Neural cell (in vitro differentiated cells): ENCODE measurements around the gene TXNL4A. TPM values are rescaled to one million over a fixed set of nuclear protein-coding genes. Genes with fewer than 3 reads are reported as not detected.

Experiments
- H2AFZ ChIP-seq: fragments of 200-600, 300-800 bp; sonication (generic), shearing (Covaris generic); 2 replicates; pipeline ENCODE4 v1.6.0; 2014; ENCODE audit warnings: low read depth, mild to moderate bottlenecking, antibody characterized with exemption, low read length, moderate library complexity
- H3F3A ChIP-seq: fragments of 200-600 bp; shearing (Covaris generic); 2 replicates; pipeline ENCODE4 v1.6.1; 2016; ENCODE audit warnings: mild to moderate bottlenecking, moderate library complexity, mixed read lengths, antibody characterized with exemption, low read length; ENCODE audit not compliant: insufficient read depth, poor library complexity, severe bottlenecking
- H3K27ac ChIP-seq: fragments of 200-600, 300-800 bp; sonication (generic), shearing (Covaris generic); 2 replicates; pipeline ENCODE4 v1.5.1; 2014; ENCODE audit warnings: mild to moderate bottlenecking, low read length, moderate library complexity
- H3K27me3 ChIP-seq: fragments of 300-800, 200-600 bp; sonication (generic), shearing (Covaris generic); 2 replicates; pipeline ENCODE4 v1.6.0; 2014; ENCODE audit warnings: mild to moderate bottlenecking, low read depth, low read length, moderate library complexity; ENCODE audit not compliant: insufficient read depth
- H3K36me3 ChIP-seq: fragments of 300-800, 200-600 bp; sonication (generic), shearing (Covaris generic); 2 replicates; pipeline ENCODE4 v1.5.1; 2014; ENCODE audit warnings: mild to moderate bottlenecking, antibody characterized with exemption, low read length, moderate library complexity; ENCODE audit not compliant: insufficient read depth
- H3K4me2 ChIP-seq: fragments of 300-800, 200-600 bp; sonication (generic), shearing (Covaris generic); 2 replicates; pipeline ENCODE4 v1.6.0; 2014; ENCODE audit warnings: mild to moderate bottlenecking, low read length
- H3K4me3 ChIP-seq: fragments of 300-800, 200-600 bp; sonication (generic), shearing (Covaris generic); 2 replicates; pipeline ENCODE4 v1.5.1; 2014; ENCODE audit warnings: mild to moderate bottlenecking, low read length, moderate library complexity
- H3K79me2 ChIP-seq: fragments of 200-600 bp; shearing (Covaris generic); replicated peaks from 2 replicates; pipeline ENCODE4 v1.6.0; 2014; ENCODE audit warnings: mild to moderate bottlenecking, low read length, moderate library complexity; ENCODE audit not compliant: insufficient read depth
- H3K9ac ChIP-seq: fragments of 300-800, 200-600 bp; sonication (generic), shearing (Covaris generic); 2 replicates; pipeline ENCODE4 v1.6.1; 2016; ENCODE audit warnings: mild to moderate bottlenecking, low read length, mixed read lengths
- H3K9me2 ChIP-seq: fragments of 200-600 bp; shearing (Covaris generic); 2 replicates; pipeline ENCODE4 v1.6.1; 2016; ENCODE audit warnings: mild to moderate bottlenecking, low read length, mixed read lengths; ENCODE audit not compliant: insufficient read depth
- H3K9me3 ChIP-seq: fragments of 200-600, 300-800 bp; sonication (generic), shearing (Covaris generic); 2 replicates; pipeline ENCODE4 v1.6.1; 2016; ENCODE audit warnings: mild to moderate bottlenecking, mixed run types, low read length, moderate library complexity, mixed read lengths
- H4K20me1 ChIP-seq: fragments of 200-600 bp; shearing (Covaris generic); 2 replicates; pipeline ENCODE4 v1.6.1; 2016; ENCODE audit warnings: mild to moderate bottlenecking, mixed run types; ENCODE audit not compliant: insufficient read depth
- EP300 ChIP-seq: fragments of 450-650 bp; conservative IDR thresholded peaks from 2 replicates; pipeline ENCODE4 v1.6.1; 2014; ENCODE audit warnings: antibody characterized with exemption, mild to moderate bottlenecking, moderate library complexity; ENCODE audit not compliant: poor library complexity, severe bottlenecking
- EZH2 ChIP-seq: fragments of 200-600, 300-800 bp; shearing (Covaris generic), sonication (generic); IDR thresholded peaks from 2 replicates; pipeline ENCODE4 v1.6.1; 2014; ENCODE audit warnings: antibody characterized with exemption, low read length, borderline replicate concordance, mild to moderate bottlenecking; ENCODE audit not compliant: insufficient read depth, poor library complexity, severe bottlenecking
- MXI1 ChIP-seq: fragments of 450-650 bp; conservative IDR thresholded peaks from 2 replicates; pipeline ENCODE4 v1.6.1; 2014; ENCODE audit warnings: antibody characterized with exemption, mild to moderate bottlenecking; ENCODE audit not compliant: poor library complexity, severe bottlenecking
- POLR2AphosphoS5 ChIP-seq: IDR thresholded peaks from 2 replicates; pipeline ENCODE4 v1.6.1; 2012
- RAD21 ChIP-seq: fragments of 450-650 bp; conservative IDR thresholded peaks from 2 replicates; pipeline ENCODE4 v1.6.1; 2014; ENCODE audit warnings: antibody characterized with exemption, mild to moderate bottlenecking, moderate library complexity
- SMC3 ChIP-seq: fragments of 450-650 bp; conservative IDR thresholded peaks from 2 replicates; pipeline ENCODE4 v1.6.1; 2014; ENCODE audit warnings: antibody characterized with exemption, mild to moderate bottlenecking, moderate library complexity; ENCODE audit not compliant: poor library complexity
- TAF1 ChIP-seq: IDR thresholded peaks from 2 replicates; pipeline ENCODE4 v1.6.1; 2012; ENCODE audit warnings: low read depth
- polyA plus RNA-seq: library from polyadenylated mRNA; depleted of rRNA; stranded (reverse); fragments of >200 nt; gene quantifications from 2 replicates; pipeline ENCODE4 v1.2.3, GENCODE V29; 2014
- TF ChIP-seq, protein P1 (sequence below): fragments of 450-650 bp; IDR thresholded peaks from 2 replicates; pipeline ENCODE4 v1.5.1; 2014; ENCODE audit warnings: antibody characterized with exemption, mild to moderate bottlenecking, moderate library complexity; ENCODE audit not compliant: poor library complexity, severe bottlenecking
- TF ChIP-seq, protein P2 (sequence below): IDR thresholded peaks from 2 replicates; pipeline ENCODE4 v1.6.1; 2012; ENCODE audit warnings: borderline replicate concordance

Gene TXNL4A
- polyA plus RNA-seq, 1 donor from 2014 or later: 163 TPM

- H3K79me2 ChIP-seq: peaks cover 21% of the 10 kb centered on the region
- H3K4me2 ChIP-seq: no peak overlapping the region
- H3K9ac ChIP-seq: no peak overlapping the region
- H2AFZ ChIP-seq: no peak overlapping the region
- H4K20me1 ChIP-seq: no peaks in the 10 kb centered on the region
- H3K27me3 ChIP-seq: no peaks in the 10 kb centered on the region
- H3K36me3 ChIP-seq: peaks cover 6% of the 10 kb centered on the region
- no peak overlapping the region for H3K27ac ChIP-seq
- no peaks in the 10 kb centered on the region for H3F3A ChIP-seq
- TF ChIP-seq TAF1 (no peak), MXI1 (no peak), EZH2 (no peak), EP300 (no peak), POLR2AphosphoS5 (no peak), RAD21 (no peak), SMC3 (no peak)
- TF ChIP-seq, protein P1, sequence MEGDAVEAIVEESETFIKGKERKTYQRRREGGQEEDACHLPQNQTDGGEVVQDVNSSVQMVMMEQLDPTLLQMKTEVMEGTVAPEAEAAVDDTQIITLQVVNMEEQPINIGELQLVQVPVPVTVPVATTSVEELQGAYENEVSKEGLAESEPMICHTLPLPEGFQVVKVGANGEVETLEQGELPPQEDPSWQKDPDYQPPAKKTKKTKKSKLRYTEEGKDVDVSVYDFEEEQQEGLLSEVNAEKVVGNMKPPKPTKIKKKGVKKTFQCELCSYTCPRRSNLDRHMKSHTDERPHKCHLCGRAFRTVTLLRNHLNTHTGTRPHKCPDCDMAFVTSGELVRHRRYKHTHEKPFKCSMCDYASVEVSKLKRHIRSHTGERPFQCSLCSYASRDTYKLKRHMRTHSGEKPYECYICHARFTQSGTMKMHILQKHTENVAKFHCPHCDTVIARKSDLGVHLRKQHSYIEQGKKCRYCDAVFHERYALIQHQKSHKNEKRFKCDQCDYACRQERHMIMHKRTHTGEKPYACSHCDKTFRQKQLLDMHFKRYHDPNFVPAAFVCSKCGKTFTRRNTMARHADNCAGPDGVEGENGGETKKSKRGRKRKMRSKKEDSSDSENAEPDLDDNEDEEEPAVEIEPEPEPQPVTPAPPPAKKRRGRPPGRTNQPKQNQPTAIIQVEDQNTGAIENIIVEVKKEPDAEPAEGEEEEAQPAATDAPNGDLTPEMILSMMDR: no peak
- TF ChIP-seq, protein P2, sequence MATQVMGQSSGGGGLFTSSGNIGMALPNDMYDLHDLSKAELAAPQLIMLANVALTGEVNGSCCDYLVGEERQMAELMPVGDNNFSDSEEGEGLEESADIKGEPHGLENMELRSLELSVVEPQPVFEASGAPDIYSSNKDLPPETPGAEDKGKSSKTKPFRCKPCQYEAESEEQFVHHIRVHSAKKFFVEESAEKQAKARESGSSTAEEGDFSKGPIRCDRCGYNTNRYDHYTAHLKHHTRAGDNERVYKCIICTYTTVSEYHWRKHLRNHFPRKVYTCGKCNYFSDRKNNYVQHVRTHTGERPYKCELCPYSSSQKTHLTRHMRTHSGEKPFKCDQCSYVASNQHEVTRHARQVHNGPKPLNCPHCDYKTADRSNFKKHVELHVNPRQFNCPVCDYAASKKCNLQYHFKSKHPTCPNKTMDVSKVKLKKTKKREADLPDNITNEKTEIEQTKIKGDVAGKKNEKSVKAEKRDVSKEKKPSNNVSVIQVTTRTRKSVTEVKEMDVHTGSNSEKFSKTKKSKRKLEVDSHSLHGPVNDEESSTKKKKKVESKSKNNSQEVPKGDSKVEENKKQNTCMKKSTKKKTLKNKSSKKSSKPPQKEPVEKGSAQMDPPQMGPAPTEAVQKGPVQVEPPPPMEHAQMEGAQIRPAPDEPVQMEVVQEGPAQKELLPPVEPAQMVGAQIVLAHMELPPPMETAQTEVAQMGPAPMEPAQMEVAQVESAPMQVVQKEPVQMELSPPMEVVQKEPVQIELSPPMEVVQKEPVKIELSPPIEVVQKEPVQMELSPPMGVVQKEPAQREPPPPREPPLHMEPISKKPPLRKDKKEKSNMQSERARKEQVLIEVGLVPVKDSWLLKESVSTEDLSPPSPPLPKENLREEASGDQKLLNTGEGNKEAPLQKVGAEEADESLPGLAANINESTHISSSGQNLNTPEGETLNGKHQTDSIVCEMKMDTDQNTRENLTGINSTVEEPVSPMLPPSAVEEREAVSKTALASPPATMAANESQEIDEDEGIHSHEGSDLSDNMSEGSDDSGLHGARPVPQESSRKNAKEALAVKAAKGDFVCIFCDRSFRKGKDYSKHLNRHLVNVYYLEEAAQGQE: no peak
- no peak overlapping the region for H3K4me3 ChIP-seq
- no peaks in the 10 kb centered on the region for H3K9me2 ChIP-seq
- H3K9me3 ChIP-seq: peaks cover 3% of the 10 kb centered on the region
Measured at GRCh38 chr18:79942786-79943607, 45.4 kb downstream of the TXNL4A start.

- no peak overlapping the region for H3K4me2 ChIP-seq
- H4K20me1 ChIP-seq: no peaks in the 10 kb centered on the region
- H2AFZ ChIP-seq: no peak overlapping the region
- no peaks in the 10 kb centered on the region for H3K27me3 ChIP-seq
- H3K36me3 ChIP-seq: peaks cover 6% of the 10 kb centered on the region
- no peak overlapping the region for H3K27ac ChIP-seq
- H3K9me2 ChIP-seq: no peaks in the 10 kb centered on the region
- H3F3A ChIP-seq: no peaks in the 10 kb centered on the region
- no peak overlapping the region for H3K9ac ChIP-seq
- peaks cover 25% of the 10 kb centered on the region for H3K79me2 ChIP-seq
- H3K9me3 ChIP-seq: peaks cover 10% of the 10 kb centered on the region
- TF ChIP-seq EP300 (no peak), MXI1 (no peak), RAD21 (no peak), TAF1 (no peak), SMC3 (no peak), POLR2AphosphoS5 (no peak), EZH2 (no peak)
- TF ChIP-seq, protein P1: no peak
- TF ChIP-seq, protein P2: no peak
- H3K4me3 ChIP-seq: no peak overlapping the region
Measured at GRCh38 chr18:79942211-79942610, 46.2 kb downstream of the TXNL4A start.
